ENCODE data around the gene RND1. TPM values are rescaled to one million over a fixed set of nuclear protein-coding genes. Genes with fewer than 3 reads are reported as not detected.
A peak's percentile ranks its signal among the peaks of the same experiment; 100 is the strongest.

RND1 gene
- total and polyA plus RNA-seq, 2 of the 13 experiments (the other 11 are each of a cell fraction or from before 2014, with no cell fraction given) = 1.8 to 1.9 TPM

- TF ChIP-seq, protein P1, sequence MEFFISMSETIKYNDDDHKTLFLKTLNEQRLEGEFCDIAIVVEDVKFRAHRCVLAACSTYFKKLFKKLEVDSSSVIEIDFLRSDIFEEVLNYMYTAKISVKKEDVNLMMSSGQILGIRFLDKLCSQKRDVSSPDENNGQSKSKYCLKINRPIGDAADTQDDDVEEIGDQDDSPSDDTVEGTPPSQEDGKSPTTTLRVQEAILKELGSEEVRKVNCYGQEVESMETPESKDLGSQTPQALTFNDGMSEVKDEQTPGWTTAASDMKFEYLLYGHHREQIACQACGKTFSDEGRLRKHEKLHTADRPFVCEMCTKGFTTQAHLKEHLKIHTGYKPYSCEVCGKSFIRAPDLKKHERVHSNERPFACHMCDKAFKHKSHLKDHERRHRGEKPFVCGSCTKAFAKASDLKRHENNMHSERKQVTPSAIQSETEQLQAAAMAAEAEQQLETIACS (CRISPR knock-in tag; IDR thresholded peaks at IDR 0.05) = no peak
- TF ChIP-seq ZNF333 (CRISPR knock-in tag; IDR thresholded peaks at IDR 0.05; ENCODE audit: borderline replicate concordance) (0 out of 2 replicates have a peak, but pooled peaks have one; percentile 5), BORCS8-MEF2B (CRISPR knock-in tag; IDR thresholded peaks at IDR 0.05) (no peak; the same call in 1 of the 2 replicates), MZF1 (CRISPR knock-in tag; IDR thresholded peaks at IDR 0.05; ENCODE audit: borderline replicate concordance) (no peak), HMGXB3 (CRISPR knock-in tag; IDR thresholded peaks at IDR 0.05; ENCODE audit: borderline replicate concordance) (no peak), CHD2 (IDR thresholded peaks at IDR 0.05; ENCODE audit: low read depth, low read length) (no peak), PCBP2 (optimal IDR thresholded peaks at IDR 0.05; ENCODE audit: low read depth, low read length, poor library complexity, severe bottlenecking) (no peak), NFIC (IDR thresholded peaks at IDR 0.05; ENCODE audit: low read length) (no peak), TCF7 (IDR thresholded peaks at IDR 0.05; ENCODE audit: low read depth) (no peak), ZNF138 (CRISPR knock-in tag; IDR thresholded peaks at IDR 0.05; ENCODE audit: low read depth) (0 out of 2 replicates have a peak, but pooled peaks have one; percentile 12), ZNF619 (CRISPR knock-in tag; IDR thresholded peaks at IDR 0.05) (no peak), ZNF207 (IDR thresholded peaks at IDR 0.05; ENCODE audit: borderline replicate concordance) (no peak), ZKSCAN8 (CRISPR knock-in tag; IDR thresholded peaks at IDR 0.05; ENCODE audit: borderline replicate concordance) (no peak), RARG (CRISPR knock-in tag; IDR thresholded peaks at IDR 0.05; ENCODE audit: low read depth) (no peak), RBAK (CRISPR knock-in tag; IDR thresholded peaks at IDR 0.05) (no peak), MAZ (IDR thresholded peaks at IDR 0.05; ENCODE audit: borderline replicate concordance, low read depth, low read length) (no peak), MAZ (CRISPR knock-in tag; IDR thresholded peaks at IDR 0.05; ENCODE audit: low read depth) (no peak), ZNF354B (CRISPR knock-in tag; IDR thresholded peaks at IDR 0.05) (0 out of 2 replicates have a peak, but pooled peaks have one; percentile 76), ZFP90 (CRISPR knock-in tag; IDR thresholded peaks at IDR 0.05; ENCODE audit: borderline replicate concordance) (no peak), SMARCE1 (IDR thresholded peaks at IDR 0.05; ENCODE audit: borderline replicate concordance) (no peak)
- TF ChIP-seq, protein P2, sequence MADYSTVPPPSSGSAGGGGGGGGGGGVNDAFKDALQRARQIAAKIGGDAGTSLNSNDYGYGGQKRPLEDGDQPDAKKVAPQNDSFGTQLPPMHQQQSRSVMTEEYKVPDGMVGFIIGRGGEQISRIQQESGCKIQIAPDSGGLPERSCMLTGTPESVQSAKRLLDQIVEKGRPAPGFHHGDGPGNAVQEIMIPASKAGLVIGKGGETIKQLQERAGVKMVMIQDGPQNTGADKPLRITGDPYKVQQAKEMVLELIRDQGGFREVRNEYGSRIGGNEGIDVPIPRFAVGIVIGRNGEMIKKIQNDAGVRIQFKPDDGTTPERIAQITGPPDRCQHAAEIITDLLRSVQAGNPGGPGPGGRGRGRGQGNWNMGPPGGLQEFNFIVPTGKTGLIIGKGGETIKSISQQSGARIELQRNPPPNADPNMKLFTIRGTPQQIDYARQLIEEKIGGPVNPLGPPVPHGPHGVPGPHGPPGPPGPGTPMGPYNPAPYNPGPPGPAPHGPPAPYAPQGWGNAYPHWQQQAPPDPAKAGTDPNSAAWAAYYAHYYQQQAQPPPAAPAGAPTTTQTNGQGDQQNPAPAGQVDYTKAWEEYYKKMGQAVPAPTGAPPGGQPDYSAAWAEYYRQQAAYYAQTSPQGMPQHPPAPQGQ (CRISPR knock-in tag; IDR thresholded peaks at IDR 0.05; ENCODE audit: borderline replicate concordance) = no peak
Observed at GRCh38 chr12:48815126-48816110, 50.3 kb downstream of the RND1 start (continued).

Measured in HepG2 (cell line).